Spleen (tissue), 11 donors: ENCODE measurements around the gene LRBA. TPM values are rescaled to one million over a fixed set of nuclear protein-coding genes. Genes with fewer than 3 reads are reported as not detected.

Source experiments
- DNase-seq: peaks from one replicate; pipeline ENCODE4 v3.0.0-alpha.2; 2020
- H3K27ac ChIP-seq, 8 donors: fragments of 200-600 bp; sonication (generic) in 7 of 8; 1 replicate in 4 of 8; 2 replicates in 4 of 8; pipeline versions ENCODE4 v1.5.0 to v1.8.0; 2016 to 2021; ENCODE audit warnings: inconsistent platforms in 4 of 8, mild to moderate bottlenecking in 4 of 8, moderate library complexity in 1 of 8
- H3K27me3 ChIP-seq, 7 donors: fragments of 200-600 bp; sonication (generic) in 6 of 7; replicated peaks in 1 of 7; 1 replicate in 4 of 7; 2 replicates in 3 of 7; pipeline versions ENCODE4 v1.5.0 to v1.8.0; 2016 to 2021; ENCODE audit warnings: inconsistent platforms in 3 of 7, mild to moderate bottlenecking in 1 of 7
- H3K36me3 ChIP-seq, 6 donors: fragments of 200-600 bp; sonication (generic) in 5 of 6; 1 replicate in 4 of 6; 2 replicates in 2 of 6; pipeline versions ENCODE4 v1.5.0 to v1.8.0; 2016 to 2021; ENCODE audit warnings: inconsistent platforms in 2 of 6
- H3K4me1 ChIP-seq, 6 donors: fragments of 200-600 bp; sonication (generic) in 5 of 6; 1 replicate in 3 of 6; 2 replicates in 3 of 6; pipeline versions ENCODE4 v1.5.0 to v1.8.0; 2016 to 2021; ENCODE audit warnings: inconsistent platforms in 3 of 6
- H3K4me3 ChIP-seq, 8 donors: fragments of 200-600 bp; sonication (generic) in 7 of 8; 1 replicate in 4 of 8; 2 replicates in 4 of 8; pipeline versions ENCODE4 v1.5.0 to v1.8.0; 2016 to 2021; ENCODE audit warnings: inconsistent platforms in 4 of 8, mild to moderate bottlenecking in 4 of 8, moderate library complexity in 2 of 8
- H3K9me3 ChIP-seq, 8 donors: fragments of 200-600 bp; sonication (generic) in 7 of 8; 1 replicate in 4 of 8; 2 replicates in 4 of 8; pipeline versions ENCODE4 v1.5.0 to v1.8.0; 2016 to 2021; ENCODE audit warnings: inconsistent platforms in 4 of 8
- POLR2A ChIP-seq, 3 donors: fragments of 450-650 bp; IDR thresholded peaks; one replicate each; pipeline ENCODE4 v1.5.1; 2017; ENCODE audit warnings: antibody characterized with exemption in 3 of 3, mild to moderate bottlenecking in 1 of 3
- POLR2AphosphoS5 ChIP-seq, 3 donors: sonication (generic); formaldehyde crosslinking; IDR thresholded peaks; one replicate each; pipeline ENCODE4 v1.5.1; 2017; ENCODE audit warnings: antibody characterized with exemption in 3 of 3
- WGBS, 5 donors: extraction: QIAGEN DNeasy Blood & Tissue Kit in 3 of 5; methylation state at CpG; one replicate each; pipeline versions ENCODE4 v1.1.5 to v1.1.7; 2013 to 2018; 5-methylcytosine and 5-hydroxymethylcytosine counted together
- intact Hi-C: fragments of 100-400 bp; cut with DNase I; formaldehyde crosslinking; loops from one replicate; pipeline ENCODE4 v1.15.0; 2023; ENCODE audit warnings: low total_unique reads
- polyA plus RNA-seq, 3 donors: library from polyadenylated mRNA; stranded (reverse); fragments of 200-250 nt; gene quantifications; one replicate each; pipeline ENCODE4 v1.2.1, GENCODE V29; 2013
- small RNA-seq, 4 donors: library from RNA; depleted of rRNA; stranded (forward); fragments of <200 nt; gene quantifications; one replicate each; pipeline ENCODE3, GENCODE V24; 2016
- total RNA-seq, 7 donors: library from RNA; depleted of rRNA in 3 of 7; stranded (reverse); fragments of >200 nt in 3 of 7; fragmentation: NEBNext Ultra II Directional in 4 of 7; extraction: Animal tissue kit (Norgen Biotek cat#: 25700) in 4 of 7; gene quantifications; one replicate each; pipeline versions ENCODE4 v1.1.0 to v1.2.1, GENCODE V29; 2016 to 2021
- TF ChIP-seq, protein P1 (sequence below), 11 experiments: fragments of 200-600 bp in 7 of 11; fragments of 450-650 bp in 4 of 11; sonication (generic) in 4 of 11; IDR thresholded peaks in 8 of 11; conservative IDR thresholded peaks in 3 of 11; 1 replicate in 7 of 11; 2 replicates in 4 of 11; pipeline versions ENCODE4 v1.4.0 to v1.8.0; 2016 to 2021; ENCODE audit warnings: antibody characterized with exemption in 11 of 11, inconsistent platforms in 4 of 11, mild to moderate bottlenecking in 1 of 11
- donor health status: healthy with polysubstance abuse.
- donor health status: DM: no; HTN: no; CAD: no; lungs with moderate emphysema.
- donor health status: DM: no; HTN: no; CAD: no.
- donor health status: Bipolar disorder and iron deficiency.
- donor health status: healthy.
- donor health status: DM: no; HTN: no; CAD: no.
- donor health status: DM: yes; HTN: yes; CAD: no.

Gene LRBA
- total and polyA plus RNA-seq, 10 donors = 8.2 to 84.9 (median 50.5) TPM

DNA sequence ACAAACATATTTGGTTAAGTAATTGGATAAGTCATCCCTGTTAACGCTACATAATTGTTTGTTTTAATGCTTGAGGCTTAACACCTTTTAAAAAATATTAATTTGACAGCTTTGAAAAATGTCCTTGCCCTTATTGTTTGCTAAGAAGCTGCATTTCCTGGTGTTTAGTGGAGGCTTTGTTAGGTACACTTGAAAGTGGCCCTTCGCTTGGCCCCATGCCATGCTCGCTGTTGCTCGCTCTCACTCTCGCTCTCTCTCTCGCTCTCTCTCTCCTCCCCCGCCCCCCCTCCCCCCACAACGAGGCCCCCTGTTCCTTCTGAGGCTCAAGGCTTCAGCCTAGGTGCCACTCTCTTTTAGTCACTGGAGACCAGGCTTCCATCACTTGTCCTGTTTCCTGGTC, 797.3 kb downstream of the LRBA start:
- Histone ChIP-seq H3K27me3 (peaks cover 0 to 7% (median 0%) of the 10 kb centered on the region in 7 donors), H3K27ac (no peak overlapping the region), H3K4me3 (no peak overlapping the region), H3K9me3 (no peaks in the 10 kb centered on the region), H3K36me3 (no peaks in the 10 kb centered on the region), H3K4me1 (peaks cover 0 to 7% (median 0%) of the 10 kb centered on the region in 6 donors)
- no peak for DNase-seq
- 60 to 87% (median 70%) methylated on average over 8 of the region's 8 CpGs for WGBS, 5 donors
- intact Hi-C loops = no loop called here
- no peak for TF ChIP-seq POLR2AphosphoS5 (IDR thresholded peaks at IDR 0.05)
- TF ChIP-seq, protein P1, sequence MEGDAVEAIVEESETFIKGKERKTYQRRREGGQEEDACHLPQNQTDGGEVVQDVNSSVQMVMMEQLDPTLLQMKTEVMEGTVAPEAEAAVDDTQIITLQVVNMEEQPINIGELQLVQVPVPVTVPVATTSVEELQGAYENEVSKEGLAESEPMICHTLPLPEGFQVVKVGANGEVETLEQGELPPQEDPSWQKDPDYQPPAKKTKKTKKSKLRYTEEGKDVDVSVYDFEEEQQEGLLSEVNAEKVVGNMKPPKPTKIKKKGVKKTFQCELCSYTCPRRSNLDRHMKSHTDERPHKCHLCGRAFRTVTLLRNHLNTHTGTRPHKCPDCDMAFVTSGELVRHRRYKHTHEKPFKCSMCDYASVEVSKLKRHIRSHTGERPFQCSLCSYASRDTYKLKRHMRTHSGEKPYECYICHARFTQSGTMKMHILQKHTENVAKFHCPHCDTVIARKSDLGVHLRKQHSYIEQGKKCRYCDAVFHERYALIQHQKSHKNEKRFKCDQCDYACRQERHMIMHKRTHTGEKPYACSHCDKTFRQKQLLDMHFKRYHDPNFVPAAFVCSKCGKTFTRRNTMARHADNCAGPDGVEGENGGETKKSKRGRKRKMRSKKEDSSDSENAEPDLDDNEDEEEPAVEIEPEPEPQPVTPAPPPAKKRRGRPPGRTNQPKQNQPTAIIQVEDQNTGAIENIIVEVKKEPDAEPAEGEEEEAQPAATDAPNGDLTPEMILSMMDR (IDR thresholded peaks at IDR 0.05 in 8 of 11, conservative IDR thresholded peaks at IDR 0.05 in 3 of 11) = no peak
- TF ChIP-seq POLR2A (IDR thresholded peaks at IDR 0.05) = no peak

DNA sequence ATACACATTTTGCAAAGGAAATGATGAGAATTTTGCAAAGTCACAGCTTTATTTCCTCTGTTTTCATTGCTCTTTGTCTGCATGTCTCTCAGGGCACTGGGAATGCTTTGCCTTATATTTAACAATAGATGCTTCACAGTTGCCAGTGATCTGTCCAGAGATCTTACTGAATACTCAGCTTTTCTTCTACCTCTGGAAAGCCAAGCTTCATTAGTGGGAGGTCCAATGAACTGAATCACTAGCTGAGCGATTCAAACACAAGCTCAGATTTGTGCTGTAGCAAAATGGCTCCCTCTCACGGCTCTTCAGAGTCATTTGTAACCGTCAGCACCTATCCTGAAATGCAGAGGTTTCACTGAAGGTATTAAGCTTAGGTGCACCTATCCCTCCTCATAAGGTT, 797.9 kb downstream of the LRBA start:
- no peak for DNase-seq
- TF ChIP-seq, protein P1 (IDR thresholded peaks at IDR 0.05 in 8 of 11, conservative IDR thresholded peaks at IDR 0.05 in 3 of 11) = no peak
- TF ChIP-seq POLR2AphosphoS5 (IDR thresholded peaks at IDR 0.05) = no peak
- no peak for TF ChIP-seq POLR2A (IDR thresholded peaks at IDR 0.05)
- intact Hi-C loops = no loop called here
- Histone ChIP-seq H3K9me3 (no peaks in the 10 kb centered on the region), H3K27ac (no peak overlapping the region), H3K4me1 (peaks cover 0 to 7% (median 0%) of the 10 kb centered on the region in 6 donors), H3K36me3 (no peaks in the 10 kb centered on the region), H3K4me3 (no peak overlapping the region), H3K27me3 (peaks cover 0 to 7% (median 0%) of the 10 kb centered on the region in 7 donors)
- WGBS, 5 donors = 37 to 56% (median 51%) methylated on average over 3 of the region's 3 CpGs

DNA sequence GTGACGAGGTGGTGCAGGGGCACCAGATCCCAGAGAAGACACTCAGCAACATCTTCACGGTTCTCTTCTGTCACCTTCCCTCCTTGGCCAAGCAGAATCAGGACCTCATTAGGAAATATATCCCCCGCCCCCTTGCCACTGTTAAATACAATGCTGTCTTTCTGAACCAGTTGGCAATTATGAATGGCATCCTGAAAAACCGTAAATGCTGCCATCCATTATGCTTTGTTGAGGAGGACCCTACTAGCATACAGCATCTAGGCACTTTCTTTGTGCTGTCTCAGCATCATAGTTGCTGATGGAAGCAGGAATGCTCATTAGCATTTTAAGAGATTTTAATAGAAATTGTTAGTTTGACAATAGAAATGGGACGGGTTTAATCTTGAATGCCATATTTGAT, 798.4 kb downstream of the LRBA start:
- no peak overlapping the region for H3K4me3 ChIP-seq
- no peaks in the 10 kb centered on the region for H3K9me3 ChIP-seq
- no peaks in the 10 kb centered on the region for H3K36me3 ChIP-seq
- WGBS, 5 donors = 82 to 93% (median 86%) methylated on average over 5 of the region's 5 CpGs
- no peak for TF ChIP-seq POLR2A (IDR thresholded peaks at IDR 0.05)
- peaks cover 0 to 7% (median 0%) of the 10 kb centered on the region in 7 donors for H3K27me3 ChIP-seq
- H3K4me1 ChIP-seq = peaks cover 0 to 7% (median 0%) of the 10 kb centered on the region in 6 donors
- H3K27ac ChIP-seq = no peak overlapping the region
- no peak for DNase-seq
- intact Hi-C loops = no loop called here

DNA sequence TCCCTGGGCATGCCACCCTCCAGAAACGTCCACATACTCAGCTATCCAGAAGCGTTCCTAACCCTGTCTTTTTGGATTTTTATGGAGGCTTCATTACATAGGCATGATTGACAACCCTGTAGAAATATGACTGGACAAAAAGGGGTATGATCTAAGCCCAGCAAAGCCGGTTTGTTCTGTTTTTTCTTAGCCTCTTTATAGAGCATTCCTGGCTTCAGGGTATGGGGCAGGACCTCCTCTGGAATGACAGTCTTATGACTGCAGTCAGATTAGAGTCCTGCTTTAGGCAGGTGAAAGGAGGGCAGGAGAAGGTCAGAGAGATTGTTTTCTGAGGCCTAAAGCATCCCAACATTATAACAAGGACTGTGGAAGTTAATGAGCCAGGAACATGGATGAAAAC, 799.5 kb downstream of the LRBA start:
- no peak overlapping the region for H3K4me3 ChIP-seq
- TF ChIP-seq POLR2AphosphoS5 (IDR thresholded peaks at IDR 0.05) (no peak), POLR2A (IDR thresholded peaks at IDR 0.05) (no peak)
- TF ChIP-seq, protein P1 (IDR thresholded peaks at IDR 0.05 in 8 of 11, conservative IDR thresholded peaks at IDR 0.05 in 3 of 11) = no peak
- 85 to 95% (median 90%) methylated on average over 3 of the region's 3 CpGs for WGBS, 5 donors
- H3K9me3 ChIP-seq = no peaks in the 10 kb centered on the region
- peaks cover 0 to 7% (median 0%) of the 10 kb centered on the region in 6 donors for H3K4me1 ChIP-seq
- peaks cover 0 to 7% (median 0%) of the 10 kb centered on the region in 7 donors for H3K27me3 ChIP-seq
- intact Hi-C loops = no loop called here
- DNase-seq = no peak
- no peak overlapping the region for H3K27ac ChIP-seq
- H3K36me3 ChIP-seq = no peaks in the 10 kb centered on the region

Small RNAs within 50 kb of the gene (small RNA-seq; reads per million reads assigned to genes)
- 0 reads per million in 4 donors for gene RNA5SP168

Other genes with a start within 250 kb of the LRBA start
- gene RPS3A, start 84.3 kb upstream of the LRBA start, total RNA-seq = 1,000 to 10,000 TPM; 1,748 to 4,493 (median 2,267) TPM
- 1,000 to 10,000 TPM; 5,915 to 7,791 (median 7,619) TPM for gene RPS3A, start 84.3 kb upstream of the LRBA start, polyA plus RNA-seq